Nephron progenitor cell (in vitro differentiated cells): Measurements from ENCODE around the gene FBLIM1.

Experiments used
- DNase-seq: peaks from one replicate; pipeline ENCODE4 v3.0.0; 2021
- H3K27ac Mint-ChIP-seq: 2 replicates; pipeline ENCODE4 v1.8.0; 2021; ENCODE audit warnings: mild to moderate bottlenecking, moderate library complexity, mixed read lengths
- H3K27me3 Mint-ChIP-seq: 2 replicates; pipeline ENCODE4 v1.8.0; 2021; ENCODE audit warnings: mild to moderate bottlenecking, low read depth, mixed read lengths; ENCODE audit not compliant: poor library complexity
- H3K36me3 Mint-ChIP-seq: 2 replicates; pipeline ENCODE4 v1.8.0; 2021; ENCODE audit warnings: low read depth, mixed read lengths
- H3K4me1 Mint-ChIP-seq: 2 replicates; pipeline ENCODE4 v1.8.0; 2021; ENCODE audit warnings: mixed read lengths
- H3K4me3 Mint-ChIP-seq: 2 replicates; pipeline ENCODE4 v1.8.0; 2021; ENCODE audit warnings: mild to moderate bottlenecking, moderate library complexity, mixed read lengths
- H3K9me3 Mint-ChIP-seq: 2 replicates; pipeline ENCODE4 v1.8.0; 2021; ENCODE audit warnings: mild to moderate bottlenecking, moderate library complexity, mixed read lengths
- TF ChIP-seq, protein P1 (sequence below): fragments of 200-600 bp; sonication (generic); IDR thresholded peaks from 2 replicates; pipeline ENCODE4 v1.5.0; 2021; ENCODE audit warnings: antibody characterized with exemption

Gene FBLIM1

DNA sequence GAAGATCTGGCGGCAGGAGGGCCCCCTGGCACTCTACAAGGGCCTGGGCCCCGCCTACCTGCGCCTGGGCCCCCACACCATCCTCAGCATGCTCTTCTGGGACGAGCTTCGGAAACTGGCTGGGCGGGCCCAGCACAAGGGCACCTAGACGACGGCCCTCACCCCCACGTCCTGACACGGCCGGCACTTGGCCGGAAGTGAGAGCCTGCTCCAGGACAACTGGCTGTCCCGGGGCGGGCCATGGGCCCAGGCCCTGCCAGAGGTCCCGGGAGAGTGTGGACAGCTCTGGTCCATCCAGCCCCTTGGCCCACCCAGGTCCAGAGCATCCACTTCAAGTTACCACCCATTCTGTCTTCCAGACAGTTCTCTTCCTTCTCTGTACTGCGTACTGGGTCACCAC lies 19.3 kb upstream of the FBLIM1 start:
- Mint-ChIP-seq H3K4me1 (peaks cover 31% of the 10 kb centered on the region), H3K27ac (peak overlapping the region; percentile 90), H3K9me3 (no peaks in the 10 kb centered on the region), H3K36me3 (no peaks in the 10 kb centered on the region), H3K27me3 (peaks cover 5% of the 10 kb centered on the region), H3K4me3 (no peak overlapping the region)
- TF ChIP-seq, protein P1, sequence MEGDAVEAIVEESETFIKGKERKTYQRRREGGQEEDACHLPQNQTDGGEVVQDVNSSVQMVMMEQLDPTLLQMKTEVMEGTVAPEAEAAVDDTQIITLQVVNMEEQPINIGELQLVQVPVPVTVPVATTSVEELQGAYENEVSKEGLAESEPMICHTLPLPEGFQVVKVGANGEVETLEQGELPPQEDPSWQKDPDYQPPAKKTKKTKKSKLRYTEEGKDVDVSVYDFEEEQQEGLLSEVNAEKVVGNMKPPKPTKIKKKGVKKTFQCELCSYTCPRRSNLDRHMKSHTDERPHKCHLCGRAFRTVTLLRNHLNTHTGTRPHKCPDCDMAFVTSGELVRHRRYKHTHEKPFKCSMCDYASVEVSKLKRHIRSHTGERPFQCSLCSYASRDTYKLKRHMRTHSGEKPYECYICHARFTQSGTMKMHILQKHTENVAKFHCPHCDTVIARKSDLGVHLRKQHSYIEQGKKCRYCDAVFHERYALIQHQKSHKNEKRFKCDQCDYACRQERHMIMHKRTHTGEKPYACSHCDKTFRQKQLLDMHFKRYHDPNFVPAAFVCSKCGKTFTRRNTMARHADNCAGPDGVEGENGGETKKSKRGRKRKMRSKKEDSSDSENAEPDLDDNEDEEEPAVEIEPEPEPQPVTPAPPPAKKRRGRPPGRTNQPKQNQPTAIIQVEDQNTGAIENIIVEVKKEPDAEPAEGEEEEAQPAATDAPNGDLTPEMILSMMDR: no peak
- no peak for DNase-seq

DNA sequence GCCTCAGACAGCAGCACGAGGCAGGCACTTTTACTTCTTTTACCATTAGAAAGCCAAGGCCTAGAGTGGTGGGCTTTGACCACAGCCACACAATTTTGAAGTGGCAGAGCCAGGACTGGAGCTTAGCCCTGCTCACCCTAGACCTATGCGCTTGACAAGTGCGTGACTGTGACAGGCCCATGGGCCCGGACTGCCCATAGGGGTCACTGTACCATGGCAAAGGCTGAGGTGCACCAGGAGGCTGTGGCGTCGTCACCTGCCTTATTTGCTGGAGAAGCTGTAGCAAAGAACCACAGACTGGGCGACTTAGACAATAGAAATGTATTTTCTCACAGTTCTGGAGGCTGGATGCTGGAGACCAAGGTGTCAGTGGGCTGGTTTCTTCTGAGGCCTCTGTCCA lies 18.9 kb upstream of the FBLIM1 start:
- Mint-ChIP-seq H3K4me3 (no peak overlapping the region), H3K9me3 (no peaks in the 10 kb centered on the region), H3K27me3 (peaks cover 7% of the 10 kb centered on the region), H3K27ac (peak overlapping the region; percentile 90), H3K4me1 (peaks cover 36% of the 10 kb centered on the region), H3K36me3 (no peaks in the 10 kb centered on the region)
- TF ChIP-seq, protein P1: no peak
- DNase-seq: no peak

DNA sequence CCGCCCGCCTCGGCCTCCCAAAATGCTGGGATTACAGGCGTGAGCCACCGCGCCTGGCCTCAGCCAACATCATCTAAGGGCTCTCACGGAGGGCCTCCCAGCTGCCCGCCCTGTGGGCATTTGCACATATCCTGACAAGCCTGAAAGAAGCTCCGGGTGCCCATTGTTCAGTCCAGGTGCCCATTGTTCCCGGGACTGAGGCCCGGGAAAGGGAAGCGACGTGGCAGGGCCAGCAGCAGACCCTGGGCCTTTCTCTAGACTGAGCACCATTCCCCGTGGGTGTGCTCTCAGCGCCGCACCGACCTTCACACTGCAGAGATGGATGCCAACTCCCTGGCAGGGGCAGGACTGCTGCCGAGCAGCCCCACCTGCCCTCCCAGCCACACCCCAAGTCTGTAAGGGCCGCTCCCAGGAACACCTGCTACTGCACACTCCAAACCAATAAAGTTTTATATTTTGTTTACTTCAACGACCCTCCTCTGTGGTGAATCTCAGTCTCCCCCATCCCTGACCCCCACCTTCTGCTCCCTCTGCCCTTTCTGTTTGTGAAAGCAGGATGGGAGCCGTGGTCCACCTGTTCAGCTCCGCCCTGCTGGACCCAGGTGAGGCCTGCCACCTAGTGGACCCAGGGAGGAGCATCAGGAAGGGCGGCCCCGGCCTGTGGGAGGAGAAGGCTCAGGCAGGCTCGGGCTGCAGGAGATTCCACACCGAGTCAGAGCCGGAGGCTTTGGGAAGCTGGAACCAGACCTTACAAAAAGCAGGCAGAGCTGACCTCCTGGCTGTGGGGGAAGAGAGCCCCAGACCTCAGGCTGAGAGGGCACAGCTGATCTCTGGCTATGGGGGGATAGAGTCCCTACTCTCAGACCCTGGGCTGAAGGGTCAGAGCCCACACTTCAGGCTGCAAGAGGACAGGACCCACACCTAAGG lies 17.4 kb upstream of the FBLIM1 start:
- no peak overlapping the region for H3K27ac Mint-ChIP-seq
- no peaks in the 10 kb centered on the region for H3K9me3 Mint-ChIP-seq
- TF ChIP-seq, protein P1: peak; percentile 67
- H3K4me3 Mint-ChIP-seq: peak overlapping the region; percentile 35
- no peaks in the 10 kb centered on the region for H3K36me3 Mint-ChIP-seq
- H3K4me1 Mint-ChIP-seq: peaks cover 38% of the 10 kb centered on the region
- DNase-seq: peak; percentile 75
- H3K27me3 Mint-ChIP-seq: peaks cover 8% of the 10 kb centered on the region

DNA sequence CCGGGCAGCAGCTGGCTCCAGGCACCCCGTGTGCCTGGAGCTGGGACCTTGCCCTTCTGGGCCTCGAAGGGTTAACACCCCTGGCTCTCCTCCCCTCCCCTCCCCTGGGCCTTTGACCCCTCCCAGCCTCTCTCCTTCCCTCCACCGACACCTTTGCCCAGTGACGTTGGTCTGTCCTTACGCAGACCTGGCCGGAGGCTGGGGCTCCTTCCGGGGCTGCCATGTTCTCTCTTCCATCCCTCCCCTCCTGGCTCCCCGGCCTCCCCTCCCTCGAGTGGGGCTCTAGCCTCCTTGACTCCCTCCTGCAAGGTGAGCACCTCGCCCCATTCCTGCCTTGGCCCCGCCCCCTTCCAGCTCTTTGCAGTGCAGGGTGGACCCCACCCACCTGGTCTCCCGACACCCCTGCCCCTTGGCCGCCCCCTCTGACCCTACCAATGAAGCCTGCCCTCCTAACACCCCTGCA lies 16.2 kb upstream of the FBLIM1 start, which contains the start of gene TMEM82:
TSS of gene TMEM82 (plus strand) at position 161 of the 463 bp plus-strand sequence. CDS start at position 222, 61 bp downstream.
- Mint-ChIP-seq H3K27ac (peak within 1 kb of the TSS; percentile 39), H3K27me3 (peaks cover 8% of the 10 kb centered on the region), H3K4me3 (peak within 1 kb of the TSS; percentile 35), H3K36me3 (no peaks in the 10 kb centered on the region), H3K4me1 (peaks cover 46% of the 10 kb centered on the region), H3K9me3 (no peaks in the 10 kb centered on the region)
- TF ChIP-seq, protein P1: no peak
- no peak for DNase-seq

DNA sequence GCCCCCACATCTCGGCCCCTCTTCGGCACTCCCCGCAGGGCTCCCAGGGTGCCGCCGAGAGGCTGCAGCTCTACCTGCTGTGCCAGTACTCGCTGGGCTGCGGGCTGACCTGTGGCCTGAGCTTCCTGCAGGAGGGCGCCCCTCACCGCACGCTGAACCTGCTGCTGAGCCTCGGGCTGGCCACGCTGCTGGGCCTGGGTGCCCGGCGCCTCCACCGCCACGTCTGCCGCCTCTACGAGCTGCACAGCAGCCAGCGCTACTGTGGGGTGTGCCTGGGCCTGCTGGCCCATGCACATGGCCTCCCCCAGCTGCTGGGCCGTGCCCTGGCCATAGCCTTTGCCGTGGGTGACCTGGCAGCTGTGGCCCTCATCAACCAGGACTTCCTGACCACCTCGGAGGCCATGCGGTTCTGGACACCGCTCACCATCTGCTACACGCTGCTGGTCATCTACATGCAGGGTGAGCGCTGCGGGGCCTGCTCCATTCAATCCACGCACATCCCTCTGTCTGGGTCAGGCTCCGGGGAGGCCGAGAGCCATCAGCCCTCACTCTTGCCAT lies 14.4 kb upstream of the FBLIM1 start:
- H3K4me1 Mint-ChIP-seq: peaks cover 43% of the 10 kb centered on the region
- H3K27ac Mint-ChIP-seq: peak overlapping the region; percentile 54
- DNase-seq: no peak
- no peak overlapping the region for H3K4me3 Mint-ChIP-seq
- TF ChIP-seq, protein P1: no peak
- H3K27me3 Mint-ChIP-seq: peaks cover 5% of the 10 kb centered on the region
- H3K36me3 Mint-ChIP-seq: no peaks in the 10 kb centered on the region
- no peaks in the 10 kb centered on the region for H3K9me3 Mint-ChIP-seq
